Peyer's patch (tissue), 4 donors: Measurements from ENCODE around the gene PTPRE. TPM values are rescaled to one million over a fixed set of nuclear protein-coding genes. Genes with fewer than 3 reads are reported as not detected.

ENCODE experiments used
- DNase-seq, 3 donors: peaks; one replicate each; pipeline ENCODE4 v3.0.0-alpha.2; 2017 to 2019
- H3K27ac ChIP-seq, 4 donors: fragments of 200-600 bp; sonication (generic); one replicate each; pipeline ENCODE4 v1.5.1; 2016 to 2019
- H3K27me3 ChIP-seq, 2 donors: fragments of 200-600 bp; sonication (generic); one replicate each; pipeline ENCODE4 v1.5.1; 2019
- H3K36me3 ChIP-seq, 3 donors: fragments of 200-600 bp; sonication (generic); one replicate each; pipeline ENCODE4 v1.5.1; 2016 to 2019
- H3K4me1 ChIP-seq, 4 donors: fragments of 200-600 bp; sonication (generic); one replicate each; pipeline ENCODE4 v1.5.1; 2016 to 2019
- H3K4me3 ChIP-seq, 4 donors: fragments of 200-600 bp; sonication (generic); 1 replicate in 3 of 4; 2 replicates in 1 of 4; pipeline ENCODE4 v1.5.1; 2016 to 2019; ENCODE audit warnings: mild to moderate bottlenecking in 1 of 4
- H3K9me3 ChIP-seq, 4 donors: fragments of 200-600 bp; sonication (generic); one replicate each; pipeline ENCODE4 v1.5.1; 2016 to 2019; ENCODE audit warnings: mild to moderate bottlenecking in 1 of 4
- CTCF ChIP-seq, 6 experiments: fragments of 450-650 bp in 4 of 6; fragments of 200-600 bp in 2 of 6; sonication (generic) in 1 of 6; IDR thresholded peaks; one replicate each; pipeline ENCODE4 v1.5.1; 2017 to 2019; ENCODE audit warnings: antibody characterized with exemption in 6 of 6, mild to moderate bottlenecking in 3 of 6, moderate library complexity in 1 of 6
- POLR2A ChIP-seq, 2 donors: fragments of 450-650 bp; IDR thresholded peaks; one replicate each; pipeline ENCODE4 v1.5.1; 2017; ENCODE audit warnings: antibody characterized with exemption in 2 of 2, mild to moderate bottlenecking in 2 of 2, moderate library complexity in 2 of 2
- total RNA-seq, 4 donors: library from RNA; depleted of rRNA; stranded (reverse); fragments of >200 nt; gene quantifications; one replicate each; pipeline ENCODE4 v1.1.0, GENCODE V29; 2016

PTPRE gene
- total RNA-seq, 4 donors from 2014 or later, result 24.0 to 48.7 (median 35.4) TPM

- peak in 1 of 3 donors; percentile 10 for DNase-seq
- Histone ChIP-seq H3K9me3 (no peaks in the 10 kb centered on the region), H3K36me3 (peaks cover 0 to 20% (median 0%) of the 10 kb centered on the region in 3 donors), H3K4me3 (no peak overlapping the region), H3K4me1 (peaks cover 8 to 75% (median 11%) of the 10 kb centered on the region in 4 donors), H3K27me3 (no peaks in the 10 kb centered on the region), H3K27ac (no peak overlapping the region)
- no peak for TF ChIP-seq CTCF (IDR thresholded peaks at IDR 0.05)
- no peak for TF ChIP-seq POLR2A (IDR thresholded peaks at IDR 0.05)
These were observed 23.4 kb upstream of the PTPRE start for GRCh38 chr10:127883516-127883915.

GRCh38 chr10:127884501-127884900, 22.4 kb upstream of the PTPRE start:
- TF ChIP-seq POLR2A (IDR thresholded peaks at IDR 0.05) (no peak), CTCF (IDR thresholded peaks at IDR 0.05) (no peak)
- peak overlapping the region in 1 of 4 donors; percentile 2 for H3K27ac ChIP-seq
- no peak for DNase-seq
- no peaks in the 10 kb centered on the region for H3K27me3 ChIP-seq
- peaks cover 0 to 20% (median 0%) of the 10 kb centered on the region in 3 donors for H3K36me3 ChIP-seq
- no peak overlapping the region for H3K4me3 ChIP-seq
- no peaks in the 10 kb centered on the region for H3K9me3 ChIP-seq
- peaks cover 8 to 74% (median 11%) of the 10 kb centered on the region in 4 donors for H3K4me1 ChIP-seq

GRCh38 chr10:127886371-127887051, 20.4 kb upstream of the PTPRE start:
- H3K36me3 ChIP-seq, result peaks cover 0 to 10% (median 0%) of the 10 kb centered on the region in 3 donors
- H3K4me1 ChIP-seq, result peaks cover 0 to 54% (median 3%) of the 10 kb centered on the region in 4 donors
- TF ChIP-seq CTCF (IDR thresholded peaks at IDR 0.05), result peak in 1 of 6 experiments; percentile 5
- TF ChIP-seq POLR2A (IDR thresholded peaks at IDR 0.05), result peak; percentile 87 to 90
- peak overlapping the region in 2 of 4 donors; percentile 15 to 33 for H3K4me3 ChIP-seq
- peak; percentile 14 to 89 (median 83) for DNase-seq
- peak overlapping the region in 3 of 4 donors; percentile 73 to 93 (median 88) for H3K27ac ChIP-seq
- H3K27me3 ChIP-seq, result no peaks in the 10 kb centered on the region
- H3K9me3 ChIP-seq, result no peaks in the 10 kb centered on the region

DNA sequence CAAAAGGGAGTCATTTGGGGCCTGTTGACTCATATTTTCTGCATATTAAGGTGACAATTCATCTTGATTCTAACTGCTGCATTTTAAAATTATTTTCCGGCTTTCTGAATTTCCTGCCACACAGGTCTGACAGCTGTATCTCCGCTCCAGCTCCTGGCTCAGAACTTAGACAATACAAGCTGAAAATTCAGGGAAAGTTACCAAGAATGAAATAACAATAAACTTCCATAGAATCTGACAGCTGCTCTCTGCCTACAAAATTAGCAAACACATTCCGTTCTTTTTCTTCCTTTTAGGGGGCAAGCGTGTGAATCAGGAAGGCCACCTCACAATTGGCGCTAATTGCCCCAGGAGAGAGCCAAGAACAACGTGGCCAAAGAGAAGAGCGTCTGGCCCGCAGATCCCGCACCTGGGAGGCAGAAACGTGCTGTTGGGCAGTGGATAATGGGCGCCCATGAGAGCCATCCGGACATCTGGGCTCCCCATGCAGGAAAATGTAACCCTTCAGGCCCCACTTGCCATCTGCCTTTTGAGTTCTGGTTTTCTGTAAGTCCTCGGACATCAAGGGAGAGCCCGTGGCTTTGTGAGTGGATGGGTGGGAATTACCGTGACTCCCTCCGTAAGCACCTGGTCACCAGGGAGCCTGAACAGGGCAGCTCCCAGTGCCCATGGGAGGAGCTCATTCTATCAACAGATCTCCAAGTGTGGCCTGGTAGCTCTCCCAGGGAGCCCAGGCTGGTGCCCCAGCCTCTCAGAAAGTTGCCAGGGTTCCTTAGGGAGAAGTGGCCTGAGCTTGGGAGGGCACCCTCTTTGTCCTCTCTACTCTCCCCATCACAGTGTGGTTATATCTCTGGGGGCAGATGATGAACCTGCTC, 19.1 kb upstream of the PTPRE start:
- no peaks in the 10 kb centered on the region for H3K9me3 ChIP-seq
- H3K27me3 ChIP-seq, result no peaks in the 10 kb centered on the region
- peaks cover 0 to 10% (median 0%) of the 10 kb centered on the region in 3 donors for H3K36me3 ChIP-seq
- peak in 1 of 3 donors; percentile 42 for DNase-seq
- H3K27ac ChIP-seq, result peak overlapping the region in 3 of 4 donors; percentile 73 to 93 (median 88)
- no peak for TF ChIP-seq CTCF (IDR thresholded peaks at IDR 0.05)
- TF ChIP-seq POLR2A (IDR thresholded peaks at IDR 0.05), result no peak
- peaks cover 0 to 44% (median 2%) of the 10 kb centered on the region in 4 donors for H3K4me1 ChIP-seq
- H3K4me3 ChIP-seq, result peak overlapping the region in 2 of 4 donors; percentile 31 to 43

GRCh38 chr10:127888521-127889312, 18.2 kb upstream of the PTPRE start:
- peaks cover 0 to 36% (median 2%) of the 10 kb centered on the region in 4 donors for H3K4me1 ChIP-seq
- H3K4me3 ChIP-seq, result peak overlapping the region in 2 of 4 donors; percentile 48 to 50
- H3K27me3 ChIP-seq, result no peaks in the 10 kb centered on the region
- peak in 2 of 3 donors; percentile 76 to 83 for DNase-seq
- H3K36me3 ChIP-seq, result peaks cover 0 to 6% (median 0%) of the 10 kb centered on the region in 3 donors
- peak; percentile 96 for TF ChIP-seq POLR2A (IDR thresholded peaks at IDR 0.05)
- TF ChIP-seq CTCF (IDR thresholded peaks at IDR 0.05), result no peak
- H3K9me3 ChIP-seq, result no peaks in the 10 kb centered on the region
- H3K27ac ChIP-seq, result peak overlapping the region in 3 of 4 donors; percentile 76 to 93 (median 88)
